PC-3 (cell line): ENCODE results near the gene AUTS2. TPM values are rescaled to one million over a fixed set of nuclear protein-coding genes. Genes with fewer than 3 reads are reported as not detected.

Experiments used
- ATAC-seq: fragments of 200-7000 bp; cut with Tn5 transposase; 2 replicates; pipeline ENCODE4 v1.9.1; 2020; ENCODE audit warnings: mild to moderate bottlenecking, moderate library complexity
- BruUV-seq: library from RNA; stranded (reverse); fragments of 400-500 nt; replicated peaks from 2 replicates; lab custom pipeline; 2021; lab: Mats Ljungman, UMichigan
- CTCF ChIA-PET: fragments of 300-600 bp; sonication (Branson Sonifier 250); formaldehyde crosslinking; loops from one replicate; lab custom pipeline; 2022; ENCODE audit warnings: antibody characterized with exemption; lab: Charles Lee
- POLR2A ChIA-PET: fragments of 300-600 bp; sonication (Branson Sonifier 250); formaldehyde crosslinking; loops from one replicate; lab custom pipeline; 2022; ENCODE audit warnings: antibody characterized with exemption; ENCODE audit not compliant: unreplicated experiment; lab: Charles Lee
- DNase-seq: peaks from one replicate; pipeline ENCODE4 v3.0.0-alpha.2; 2015
- H2AFZ ChIP-seq: fragments of 300-600 bp; sonication (generic); 2 replicates; pipeline ENCODE4 v1.6.0; 2016; ENCODE audit warnings: antibody characterized with exemption, low read length
- H3F3A ChIP-seq: fragments of 300-600 bp; sonication (generic); one replicate; pipeline ENCODE4 v1.6.0; 2017; ENCODE audit warnings: antibody characterized with exemption, low read length, control low read depth, mild to moderate bottlenecking; ENCODE audit not compliant: unreplicated experiment
- H3K27ac ChIP-seq: fragments of 300-600 bp; sonication (generic); 2 replicates; pipeline ENCODE4 v1.5.1; 2016; ENCODE audit warnings: mild to moderate bottlenecking, low read length
- H3K27me3 ChIP-seq: fragments of 300-600 bp; sonication (generic); 2 replicates; pipeline ENCODE4 v1.6.1; 2016; ENCODE audit warnings: low read length, mixed read lengths
- H3K36me3 ChIP-seq: fragments of 300-600 bp; sonication (generic); 2 replicates; pipeline ENCODE4 v1.6.1; 2016; ENCODE audit warnings: low read depth, mixed run types, low read length, mixed read lengths
- H3K4me1 ChIP-seq: fragments of 300-600 bp; sonication (generic); 2 replicates; pipeline ENCODE4 v1.5.1; 2016; ENCODE audit warnings: low read length; ENCODE audit not compliant: insufficient read depth
- H3K4me2 ChIP-seq: fragments of 300-600 bp; sonication (generic); 2 replicates; pipeline ENCODE4 v1.6.0; 2016; ENCODE audit warnings: low read length
- H3K4me3 ChIP-seq: fragments of 300-600 bp; sonication (generic); 2 replicates; pipeline ENCODE4 v1.5.1; 2016; ENCODE audit warnings: mild to moderate bottlenecking, low read length, mixed read lengths
- H3K79me2 ChIP-seq: fragments of 300-600 bp; sonication (generic); 2 replicates; pipeline ENCODE4 v1.6.1; 2017; ENCODE audit warnings: low read length, mixed read lengths
- H3K9ac ChIP-seq: fragments of 300-600 bp; sonication (generic); 2 replicates; pipeline ENCODE4 v1.6.0; 2016; ENCODE audit warnings: mild to moderate bottlenecking, low read length
- H3K9me2 ChIP-seq: fragments of 300-600 bp; sonication (generic); replicated peaks from 2 replicates; pipeline ENCODE4 v1.6.1; 2016; ENCODE audit warnings: mixed run types, low read length, mixed read lengths
- H3K9me3 ChIP-seq: fragments of 300-600 bp; sonication (generic); 2 replicates; pipeline ENCODE4 v1.6.1; 2016; ENCODE audit warnings: low read length, mixed read lengths
- H4K20me1 ChIP-seq: fragments of 300-600 bp; sonication (generic); 2 replicates; pipeline ENCODE4 v1.6.1; 2016; ENCODE audit warnings: low read length, mixed read lengths
- CTCF ChIP-seq: fragments of 300-600 bp; sonication (generic); conservative IDR thresholded peaks from 2 replicates; pipeline ENCODE4 v1.5.1; 2017; ENCODE audit warnings: antibody characterized with exemption, low read depth, mild to moderate bottlenecking, low read length
- EZH2 ChIP-seq: fragments of 300-600 bp; sonication (generic); IDR thresholded peaks from one replicate; pipeline ENCODE4 v1.6.1; 2017; ENCODE audit warnings: antibody characterized with exemption, mild to moderate bottlenecking, low read length; ENCODE audit not compliant: unreplicated experiment
- EZH2phosphoT487 ChIP-seq: fragments of 300-600 bp; sonication (generic); IDR thresholded peaks from 2 replicates; pipeline ENCODE4 v1.6.1; 2018; ENCODE audit warnings: mild to moderate bottlenecking, antibody characterized with exemption, low read length, borderline replicate concordance
- intact Hi-C: fragments of 100-400 bp; cut with micrococcal nuclease; formaldehyde crosslinking; loops from 2 replicates; pipeline ENCODE4 v1.9.0; 2023
- total RNA-seq: library from RNA; depleted of rRNA; stranded (reverse); fragments of >200 nt; gene quantifications from 2 replicates; pipeline ENCODE4 v1.2.3, GENCODE V29; 2014

The AUTS2 gene
- total RNA-seq, 1 experiment from 2014 or later, result not detected

DNA sequence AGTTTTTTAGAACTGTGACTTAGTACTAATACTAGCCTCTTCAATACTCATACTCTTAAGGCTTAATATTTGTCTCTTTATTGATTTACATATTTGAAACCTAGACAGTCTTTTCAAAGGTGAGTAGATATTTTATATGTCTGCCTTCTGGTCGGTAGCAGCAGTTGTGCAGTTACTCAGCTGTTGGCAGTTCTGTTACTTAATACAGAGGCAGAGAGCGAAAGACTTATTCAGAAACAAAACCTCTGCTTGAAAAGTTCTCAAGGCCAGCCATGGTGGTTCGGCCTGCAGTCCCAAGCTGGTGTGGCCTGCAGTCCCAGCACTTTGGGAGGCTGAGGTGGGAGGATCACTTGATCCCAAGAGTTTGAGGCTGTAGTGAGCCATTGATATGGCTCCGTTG lies 84.2 kb downstream of the AUTS2 start:
- Histone ChIP-seq H3K4me3 (no peak overlapping the region), H3K4me1 (no peaks in the 10 kb centered on the region), H3K9me2 (no peaks in the 10 kb centered on the region), H3K9ac (no peak overlapping the region), H2AFZ (no peak overlapping the region), H3K36me3 (no peaks in the 10 kb centered on the region), H3K9me3 (peaks cover 11% of the 10 kb centered on the region; the same call in 1 of the 2 replicates), H3K27ac (no peak overlapping the region), H3K79me2 (no peaks in the 10 kb centered on the region), H3K27me3 (no peaks in the 10 kb centered on the region), H4K20me1 (no peaks in the 10 kb centered on the region), H3K4me2 (no peak overlapping the region), H3F3A (no peaks in the 10 kb centered on the region)
- TF ChIP-seq EZH2 (no peak), CTCF (no peak), EZH2phosphoT487 (no peak)
- DNase-seq (no peak), ATAC-seq (no peak)
- no TSS peak for BruUV-seq
- intact Hi-C loops, result loop anchor here (10.0 kb wide), 1 partner anchor 178 kb away; no protein-coding TSS in a partner anchor
- ChIA-PET CTCF (no interaction called here), POLR2A (no interaction called here)

- H2AFZ ChIP-seq, result no peak overlapping the region
- no peaks in the 10 kb centered on the region for H3F3A ChIP-seq
- BruUV-seq, result no TSS peak
- H3K4me2 ChIP-seq, result no peak overlapping the region
- CTCF ChIA-PET, result no interaction called here
- H3K79me2 ChIP-seq, result no peaks in the 10 kb centered on the region
- peaks cover 11% of the 10 kb centered on the region; the same call in 1 of the 2 replicates for H3K9me3 ChIP-seq
- no peak for TF ChIP-seq EZH2phosphoT487
- TF ChIP-seq CTCF, result no peak
- TF ChIP-seq EZH2, result no peak
- H3K27me3 ChIP-seq, result no peaks in the 10 kb centered on the region
- no peaks in the 10 kb centered on the region for H4K20me1 ChIP-seq
- ATAC-seq (no peak), DNase-seq (no peak)
- POLR2A ChIA-PET, result no interaction called here
- H3K36me3 ChIP-seq, result no peaks in the 10 kb centered on the region
- no peak overlapping the region for H3K4me3 ChIP-seq
- intact Hi-C loops, result loop anchor here (10.0 kb wide), 1 partner anchor 178 kb away; no protein-coding TSS in a partner anchor
- H3K9ac ChIP-seq, result no peak overlapping the region
- no peaks in the 10 kb centered on the region for H3K9me2 ChIP-seq
- no peaks in the 10 kb centered on the region for H3K4me1 ChIP-seq
- no peak overlapping the region for H3K27ac ChIP-seq
Observed at GRCh38 chr7:69683002-69683401, 84.7 kb downstream of the AUTS2 start.

DNA sequence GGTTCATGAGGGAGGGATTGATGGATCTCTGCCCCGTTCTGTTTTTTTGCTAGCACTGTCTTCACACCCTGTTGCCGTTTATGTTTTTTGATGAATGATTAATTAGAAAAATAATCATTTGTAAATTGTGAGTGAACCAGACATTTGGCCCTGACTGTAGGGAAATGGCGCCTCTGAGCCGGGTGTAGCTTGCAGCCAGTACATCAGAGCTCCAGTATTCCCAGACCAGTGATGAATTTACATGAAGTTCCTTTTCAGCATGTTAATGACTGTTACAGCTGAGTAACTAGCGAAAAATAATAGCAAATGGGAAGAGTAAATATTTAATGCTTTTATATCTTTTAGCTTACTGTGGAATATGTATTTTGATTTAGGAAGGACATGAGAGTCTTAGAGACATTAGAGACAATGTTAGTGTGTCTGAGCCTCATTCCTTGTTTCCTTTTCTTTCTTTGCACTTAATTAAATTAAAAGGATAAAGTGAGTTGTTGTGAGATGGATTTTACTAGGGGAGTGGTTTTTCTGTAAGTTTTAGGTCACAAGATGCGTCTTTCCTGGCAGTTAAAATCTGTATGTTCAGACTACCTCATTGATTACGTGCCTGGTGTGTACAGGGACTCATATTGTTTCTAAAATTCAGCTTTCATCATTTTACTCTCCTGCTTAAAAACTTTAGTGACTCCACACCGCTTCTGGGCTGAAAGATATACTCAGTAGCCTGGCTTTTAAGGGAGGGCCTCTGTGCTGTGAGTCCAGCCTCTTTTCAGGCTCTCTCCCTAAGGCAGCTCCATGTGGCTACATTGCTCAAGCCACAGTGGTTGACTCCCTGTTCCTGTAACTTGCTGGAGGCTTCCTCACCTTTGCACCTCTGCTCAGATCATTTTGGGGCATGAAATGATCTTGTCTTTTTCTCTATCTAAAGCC lies 86.4 kb downstream of the AUTS2 start:
- no peak for DNase-seq
- no TSS peak for BruUV-seq
- Histone ChIP-seq H3K36me3 (no peaks in the 10 kb centered on the region), H3K4me3 (no peak overlapping the region), H2AFZ (no peak overlapping the region), H3K4me2 (no peak overlapping the region), H3K27me3 (no peaks in the 10 kb centered on the region), H3K9ac (no peak overlapping the region), H4K20me1 (no peaks in the 10 kb centered on the region), H3K79me2 (no peaks in the 10 kb centered on the region), H3K9me2 (no peaks in the 10 kb centered on the region), H3K4me1 (no peaks in the 10 kb centered on the region), H3K9me3 (0 out of 2 replicates have a peak, but pooled peaks cover 3% of the 10 kb centered on the region), H3F3A (no peaks in the 10 kb centered on the region), H3K27ac (no peak overlapping the region)
- POLR2A ChIA-PET, result interaction anchor here (0.7 kb wide), 1 partner anchor 19 kb away, joined by 3 read pairs; no protein-coding TSS in a partner anchor
- intact Hi-C loops, result loop anchor here (10.0 kb wide), 1 partner anchor 180 kb away; no protein-coding TSS in a partner anchor
- no peak for TF ChIP-seq EZH2
- CTCF ChIA-PET, result no interaction called here
- no peak for ATAC-seq
